ENCODE data around the gene PON1. TPM values are rescaled to one million over a fixed set of nuclear protein-coding genes. Genes with fewer than 3 reads are reported as not detected.

The PON1 gene
- total and polyA plus RNA-seq, 2 of the 8 experiments (the other 6 are each of a cell fraction or from before 2014, with no cell fraction given): not detected

DNA sequence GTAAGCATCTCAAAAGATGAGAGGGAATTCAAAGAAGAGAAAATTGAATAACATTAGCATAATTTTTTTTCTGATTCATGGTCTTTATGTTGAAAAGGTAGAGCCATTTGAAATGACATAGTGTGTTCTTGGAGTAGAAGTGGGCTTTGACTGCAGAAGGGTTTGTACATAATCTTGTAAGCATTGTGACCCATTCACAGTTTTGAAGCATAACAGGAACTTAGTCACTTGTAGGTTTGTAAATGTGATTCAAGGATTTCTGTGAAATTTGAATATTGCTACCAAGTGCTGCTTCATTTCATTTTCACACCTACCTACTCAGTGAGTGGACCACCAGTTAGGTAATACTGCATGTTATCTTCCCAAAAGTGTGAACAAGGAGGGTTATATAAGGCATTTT is 68.6 kb downstream of the PON1 start:
- Histone ChIP-seq H3K9me3 (ENCODE audit: insufficient read depth in 2 of 2, low read depth in 1 of 2, low read length in 1 of 2) (no peaks in the 10 kb centered on the region), H2BK5ac (ENCODE audit: low read depth, low read length) (no peak overlapping the region), H3K18ac (ENCODE audit: extremely low read depth, low read length) (no peak overlapping the region), H3K56ac (replicated peaks; ENCODE audit: insufficient read length, low read depth, low read length) (no peak overlapping the region), H3K4me3 (ENCODE audit: extremely low read depth in 1 of 4, insufficient read depth in 2 of 4, low read depth in 3 of 4, low read length in 4 of 4) (no peak overlapping the region), H3K36me3 (ENCODE audit: control insufficient read depth in 2 of 4, insufficient read depth in 4 of 4, low read length in 3 of 4) (peaks cover 0 to 4% (median 0%) of the 10 kb centered on the region in 4 experiments; a peak in 2 of 8 replicates), H3K79me1 (ENCODE audit: low read depth, low read length) (no peaks in the 10 kb centered on the region), H2BK12ac (ENCODE audit: low read depth, low read length) (no peak overlapping the region), H2AK5ac (ENCODE audit: low read depth, low read length) (no peak overlapping the region), H2BK120ac (replicated peaks; ENCODE audit: low read depth, low read length) (no peak overlapping the region), H3K79me2 (ENCODE audit: control insufficient read depth in 1 of 2, insufficient read depth in 2 of 2, low read length in 2 of 2) (no peaks in the 10 kb centered on the region), H4K91ac (replicated peaks; ENCODE audit: insufficient read length, low read length) (no peak overlapping the region), H4K20me1 (replicated peaks in 1 of 2; ENCODE audit: control insufficient read depth in 1 of 2, insufficient read depth in 2 of 2, low read length in 2 of 2) (no peaks in the 10 kb centered on the region), H3K27me3 (replicated peaks in 1 of 4; ENCODE audit: control insufficient read depth in 3 of 4, extremely low read depth in 1 of 4, insufficient read depth in 3 of 4, low read length in 3 of 4) (no peaks in the 10 kb centered on the region), H3K23ac (ENCODE audit: insufficient read length) (no peak overlapping the region), H4K5ac (ENCODE audit: insufficient read length, low read depth, low read length) (no peak overlapping the region), H4K8ac (ENCODE audit: extremely low read depth, insufficient read depth, low read length) (no peak overlapping the region), H3K27ac (ENCODE audit: low read depth, low read length) (no peak overlapping the region), H3K4me1 (replicated peaks in 1 of 4; ENCODE audit: control insufficient read depth in 3 of 4, insufficient read depth in 4 of 4, low read length in 3 of 4) (no peaks in the 10 kb centered on the region), H3K23me2 (ENCODE audit: low read depth, low read length) (no peaks in the 10 kb centered on the region), H3K14ac (ENCODE audit: insufficient read length) (no peak overlapping the region), H3K4me2 (ENCODE audit: insufficient read depth in 1 of 2, low read depth in 2 of 2, low read length in 2 of 2) (no peak overlapping the region), H2BK15ac (ENCODE audit: low read length) (no peak overlapping the region), H2BK20ac (ENCODE audit: low read length) (no peak overlapping the region), H3K9ac (replicated peaks in 1 of 4; ENCODE audit: extremely low read depth in 1 of 4, low read depth in 3 of 4, low read length in 3 of 4) (no peak overlapping the region), H3K4ac (replicated peaks; ENCODE audit: insufficient read length, low read depth, low read length) (no peak overlapping the region), H2AFZ (ENCODE audit: low read length) (no peak overlapping the region)
- ChIA-PET POLR2A (ENCODE audit: partially characterized antibody) (no interaction called here), CTCF (ENCODE audit: partially characterized antibody) (interaction anchor here (0.6 kb wide), 1 partner anchor 1936 kb away, joined by 3 read pairs; no protein-coding TSS in a partner anchor)
- TF ChIP-seq POU5F1 (IDR thresholded peaks at IDR 0.05; ENCODE audit: low read depth, low read length): no peak
- no peak for TF ChIP-seq TAF7 (optimal IDR thresholded peaks at IDR 0.05; ENCODE audit: borderline replicate concordance, low read depth, low read length)
- no peak for TF ChIP-seq KDM5A (IDR thresholded peaks at IDR 0.05; ENCODE audit: low read length)
- TF ChIP-seq HDAC6 (IDR thresholded peaks at IDR 0.05; ENCODE audit: low read depth, low read length): no peak
- TF ChIP-seq, protein P1, sequence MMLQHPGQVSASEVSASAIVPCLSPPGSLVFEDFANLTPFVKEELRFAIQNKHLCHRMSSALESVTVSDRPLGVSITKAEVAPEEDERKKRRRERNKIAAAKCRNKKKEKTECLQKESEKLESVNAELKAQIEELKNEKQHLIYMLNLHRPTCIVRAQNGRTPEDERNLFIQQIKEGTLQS (IDR thresholded peaks at IDR 0.05; ENCODE audit: insufficient read depth, low read depth, low read length): no peak
- no peak for TF ChIP-seq SAP30 (IDR thresholded peaks at IDR 0.05; ENCODE audit: insufficient read depth, insufficient replicate concordance, low read length)
- TF ChIP-seq ZNF274 (IDR thresholded peaks at IDR 0.05; ENCODE audit: borderline replicate concordance, extremely low read depth, low read length): no peak
- no peak for TF ChIP-seq SUZ12 (IDR thresholded peaks at IDR 0.05; ENCODE audit: low read length)
- TF ChIP-seq FOSL1 (IDR thresholded peaks at IDR 0.05; ENCODE audit: insufficient read depth, low read depth, low read length): no peak
- TF ChIP-seq GABPA (IDR thresholded peaks at IDR 0.05; ENCODE audit: borderline replicate concordance, insufficient read depth, low read length): no peak
- no peak for TF ChIP-seq RFX5 (IDR thresholded peaks at IDR 0.05; ENCODE audit: borderline replicate concordance, low read depth, low read length)
- FAIRE-seq (no peak), DNase-seq (ENCODE audit: low read depth in 1 of 2, low spot score in 2 of 2) (no peak)

All from H1 (cell line).